Stimulated activated CD8-positive, alpha-beta memory T cell treated with anti-CD3 and anti-CD28 coated beads, Interleukin-12 subunit alpha, Interleukin-12 subunit beta, amount 100 ng/mL, for 24 hours (primary cell): Measurements from ENCODE around the gene PDIA2.

Experiments
- DNase-seq: peaks from one replicate; pipeline ENCODE4 v3.0.0-alpha.2; 2020; ENCODE audit errors: extremely low read depth

PDIA2 gene

GRCh38 chr16:280005-280460, 2.9 kb upstream of the PDIA2 start:
- no peak for DNase-seq

DNA sequence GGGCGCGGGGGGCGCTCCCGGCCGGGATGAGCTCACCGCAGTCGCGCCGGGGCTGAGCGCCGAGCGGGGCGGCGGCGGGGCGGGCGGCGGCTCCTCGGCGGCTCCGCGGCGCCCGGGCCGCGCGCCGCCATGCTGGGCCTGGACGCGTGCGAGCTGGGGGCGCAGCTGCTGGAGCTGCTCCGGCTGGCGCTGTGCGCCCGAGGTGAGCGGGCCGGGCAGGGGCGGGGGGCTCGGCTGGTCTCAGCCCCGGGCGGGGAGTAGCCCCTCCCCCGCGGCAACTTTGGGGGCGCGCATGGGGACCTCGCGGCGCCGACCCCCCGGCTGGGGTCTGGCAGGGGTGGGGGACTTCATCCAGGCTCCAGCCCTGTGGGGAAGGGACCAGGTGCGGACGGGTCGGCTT, 2.4 kb upstream of the PDIA2 start, which contains the start of gene ARHGDIG:
ARHGDIG (plus strand) TSS at position 40 of the 400 bp plus-strand sequence; CDS start at position 130, 90 bp downstream.
- no peak for DNase-seq

- no peak for DNase-seq
Observed at GRCh38 chr16:280991-281659, 1.8 kb upstream of the PDIA2 start.

- no peak for DNase-seq
Observed at GRCh38 chr16:281660-282255, 1.2 kb upstream of the PDIA2 start.

GRCh38 chr16:282491-282890, 473 bp upstream of the PDIA2 start:
- DNase-seq, result no peak

DNA sequence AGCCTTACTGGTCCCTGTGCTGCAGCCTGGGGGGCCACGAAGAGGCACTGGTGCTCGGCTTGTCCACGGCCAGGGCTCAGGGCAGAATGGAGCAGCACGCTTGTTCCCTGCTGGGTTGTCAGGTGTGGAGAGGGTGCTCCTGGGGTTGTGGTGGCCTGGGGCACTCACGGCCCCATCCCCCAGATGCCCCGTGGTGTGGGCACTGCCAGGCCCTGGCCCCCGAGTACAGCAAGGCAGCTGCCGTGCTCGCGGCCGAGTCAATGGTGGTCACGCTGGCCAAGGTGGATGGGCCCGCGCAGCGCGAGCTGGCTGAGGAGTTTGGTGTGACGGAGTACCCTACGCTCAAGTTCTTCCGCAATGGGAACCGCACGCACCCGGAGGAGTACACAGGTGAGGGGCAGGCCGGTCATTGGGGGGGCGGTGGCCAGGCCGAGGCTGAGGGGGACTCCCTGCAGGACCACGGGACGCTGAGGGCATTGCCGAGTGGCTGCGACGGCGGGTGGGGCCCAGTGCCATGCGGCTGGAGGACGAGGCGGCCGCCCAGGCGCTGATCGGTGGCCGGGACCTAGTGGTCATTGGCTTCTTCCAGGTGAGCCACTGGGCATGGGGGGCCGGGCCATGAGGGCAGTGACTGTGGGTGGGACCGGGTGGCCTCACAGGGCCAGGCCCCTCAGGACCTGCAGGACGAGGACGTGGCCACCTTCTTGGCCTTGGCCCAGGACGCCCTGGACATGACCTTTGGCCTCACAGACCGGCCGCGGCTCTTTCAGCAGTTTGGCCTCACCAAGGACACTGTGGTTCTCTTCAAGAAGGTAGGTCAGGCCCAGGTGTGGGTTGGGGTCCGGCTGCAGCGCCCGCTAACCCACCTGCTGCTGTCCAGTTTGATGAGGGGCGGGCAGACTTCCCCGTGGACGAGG, 1.5 kb downstream of the PDIA2 start:
- DNase-seq, result no peak

DNA sequence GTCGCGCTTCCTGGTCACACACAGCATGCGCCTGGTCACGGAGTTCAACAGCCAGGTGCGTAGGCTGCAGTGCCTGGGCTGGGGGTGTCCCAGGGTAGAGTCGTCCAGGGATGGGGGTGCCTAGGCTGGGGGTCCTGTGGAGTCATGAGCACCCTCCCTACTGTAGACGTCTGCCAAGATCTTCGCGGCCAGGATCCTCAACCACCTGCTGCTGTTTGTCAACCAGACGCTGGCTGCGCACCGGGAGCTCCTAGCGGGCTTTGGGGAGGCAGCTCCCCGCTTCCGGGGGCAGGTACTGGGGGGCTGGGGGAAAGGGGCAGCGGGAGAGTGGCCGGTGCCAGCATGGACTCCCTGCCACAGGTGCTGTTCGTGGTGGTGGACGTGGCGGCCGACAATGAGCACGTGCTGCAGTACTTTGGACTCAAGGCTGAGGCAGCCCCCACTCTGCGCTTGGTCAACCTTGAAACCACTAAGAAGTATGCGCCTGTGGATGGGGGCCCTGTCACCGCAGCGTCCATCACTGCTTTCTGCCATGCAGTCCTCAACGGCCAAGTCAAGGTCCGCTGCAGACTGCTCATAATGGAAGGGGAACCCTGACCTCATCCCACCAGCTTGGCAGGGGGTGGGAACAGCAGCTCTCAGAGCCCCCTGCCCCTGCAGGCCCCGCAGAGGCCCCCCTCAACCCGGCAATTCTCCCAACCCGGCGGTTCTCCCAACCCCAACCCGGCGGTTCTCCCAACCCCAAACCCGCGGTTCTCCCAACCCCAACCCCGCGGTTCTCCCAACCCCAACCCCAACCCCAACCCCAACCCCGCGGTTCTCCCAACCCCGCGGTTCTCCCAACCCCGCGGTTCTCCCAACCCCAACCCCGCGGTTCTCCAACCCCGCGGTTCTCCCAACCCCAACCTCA, 2.4 kb downstream of the PDIA2 start:
- no peak for DNase-seq

DNA sequence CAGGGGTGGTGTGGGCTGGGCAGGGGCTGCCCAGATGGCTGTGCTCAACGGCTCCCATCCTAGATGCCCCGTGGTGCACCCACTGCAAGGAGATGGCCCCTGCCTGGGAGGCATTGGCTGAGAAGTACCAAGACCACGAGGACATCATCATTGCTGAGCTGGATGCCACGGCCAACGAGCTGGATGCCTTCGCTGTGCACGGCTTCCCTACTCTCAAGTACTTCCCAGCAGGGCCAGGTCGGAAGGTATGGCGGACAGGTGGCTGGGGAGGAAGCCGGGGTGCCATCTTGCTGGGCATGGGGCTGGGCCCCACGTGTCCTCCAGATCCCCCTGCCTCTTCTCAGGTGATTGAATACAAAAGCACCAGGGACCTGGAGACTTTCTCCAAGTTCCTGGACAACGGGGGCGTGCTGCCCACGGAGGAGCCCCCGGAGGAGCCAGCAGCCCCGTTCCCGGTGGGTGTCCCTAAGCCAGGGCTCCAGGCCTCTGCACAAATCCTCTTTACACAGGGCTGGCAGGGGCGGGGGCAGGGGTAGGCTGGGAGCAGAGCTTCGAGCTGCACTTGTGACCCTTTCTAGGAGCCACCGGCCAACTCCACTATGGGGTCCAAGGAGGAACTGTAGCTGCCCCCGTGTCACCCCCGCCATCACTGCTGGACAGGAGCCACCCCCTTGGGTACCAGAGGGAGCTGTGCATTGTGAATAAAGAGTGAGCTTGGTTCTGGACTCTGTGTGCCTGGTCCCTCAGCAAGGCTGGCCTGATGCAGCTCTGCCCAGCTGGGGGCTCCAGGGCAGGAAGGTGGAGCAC, 3.7 kb downstream of the PDIA2 start:
- DNase-seq, result no peak

- DNase-seq, result no peak
Observed at GRCh38 chr16:287298-287811, 4.4 kb downstream of the PDIA2 start.

DNA sequence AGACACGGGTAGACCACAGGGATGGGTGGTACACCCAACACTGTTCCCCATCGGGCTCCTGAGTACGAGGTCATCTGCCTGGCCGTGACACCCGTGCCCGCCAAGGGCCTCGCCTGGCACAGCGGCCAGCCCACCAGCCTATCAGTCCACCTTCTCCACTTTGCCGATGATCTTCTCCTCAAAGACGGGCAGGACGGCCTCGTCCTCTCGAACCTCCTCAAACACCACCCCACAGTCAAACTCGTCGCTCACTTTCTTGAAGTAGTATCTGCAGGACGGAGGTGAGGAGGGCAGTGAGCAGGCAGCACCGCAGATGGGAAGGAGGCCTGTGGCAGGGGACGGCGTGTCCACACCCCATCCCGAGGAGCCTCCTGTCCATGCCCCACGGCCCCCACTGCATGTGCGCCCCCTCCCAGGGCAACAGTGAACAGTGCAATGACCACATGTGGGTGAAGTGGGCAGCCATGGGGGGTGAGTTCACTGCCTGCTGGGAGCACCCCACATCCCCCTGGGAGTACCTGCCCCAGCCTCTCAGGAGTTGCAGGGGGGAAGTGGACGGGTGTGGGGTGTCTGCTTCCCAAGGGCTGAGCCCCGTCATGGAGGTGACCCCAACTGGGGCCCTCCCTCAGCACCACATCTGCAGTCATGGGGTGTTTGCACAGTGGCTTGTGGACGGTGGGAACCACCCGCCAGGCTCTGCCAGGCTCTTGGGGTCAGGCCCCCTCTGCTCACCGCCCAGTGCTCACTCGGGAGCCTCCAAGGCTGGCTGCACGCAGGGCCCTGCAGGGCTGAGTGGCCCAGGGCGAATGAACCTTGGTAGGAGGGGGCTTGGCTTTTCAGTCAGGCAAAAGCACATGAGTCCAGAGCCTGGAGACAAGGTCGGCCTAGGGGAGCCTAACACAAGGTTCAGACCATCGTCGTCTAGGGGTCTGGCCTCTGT, 5.3 kb downstream of the PDIA2 start:
- no peak for DNase-seq

GRCh38 chr16:289395-289997, 6.5 kb downstream of the PDIA2 start:
- no peak for DNase-seq

DNA sequence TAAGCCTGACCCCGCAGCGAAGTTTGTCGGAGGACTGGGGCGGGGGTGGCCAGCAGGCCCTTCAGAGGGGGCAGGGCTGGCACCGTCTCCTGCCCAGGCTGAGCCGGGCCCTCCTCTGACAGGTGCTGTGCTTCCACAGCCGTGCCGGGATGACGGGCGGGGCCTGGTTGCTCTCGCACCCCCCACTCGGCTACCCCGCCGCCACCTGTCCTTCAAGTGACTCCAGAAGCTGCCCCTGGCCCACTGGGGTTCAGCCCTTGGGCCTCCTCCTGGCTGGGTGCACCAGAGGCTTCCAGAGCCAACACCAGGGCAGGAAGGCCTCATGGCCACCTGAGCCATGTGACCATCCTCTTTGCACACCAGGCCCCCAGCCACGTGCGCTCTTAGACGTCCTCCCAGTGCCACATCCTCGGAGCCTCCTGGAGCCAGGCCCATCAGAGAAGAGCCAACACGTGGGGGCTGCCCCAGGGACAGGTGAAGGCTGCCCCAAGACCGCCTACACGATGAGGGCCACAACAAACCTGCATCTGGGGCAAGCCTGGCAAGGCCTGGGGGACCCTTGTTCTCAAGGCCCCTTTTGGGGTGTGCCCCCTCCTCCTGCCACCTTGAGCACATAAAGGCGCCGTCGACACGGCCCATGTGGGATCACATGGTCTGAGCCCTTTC, 7.2 kb downstream of the PDIA2 start:
- no peak for DNase-seq

GRCh38 chr16:290681-291405, 7.9 kb downstream of the PDIA2 start:
- no peak for DNase-seq

DNA sequence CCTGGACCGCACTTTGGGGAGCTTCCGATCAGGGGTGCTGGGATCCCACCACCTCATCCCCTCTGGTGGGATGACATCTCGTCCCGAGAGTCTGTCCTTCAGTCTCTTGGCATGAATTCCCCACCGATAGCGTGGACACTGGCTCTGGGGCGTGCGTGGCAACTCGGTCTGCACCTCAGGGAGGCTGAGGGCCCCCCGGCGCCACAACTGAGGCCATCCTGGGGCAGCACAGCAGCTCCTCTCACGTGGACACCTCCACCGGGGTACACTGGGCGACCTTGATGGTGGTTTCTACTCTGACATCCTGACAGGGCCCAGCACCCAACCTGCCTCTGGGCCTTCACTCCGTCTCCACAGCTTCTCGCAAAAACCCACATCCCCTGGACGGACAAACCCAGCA, 8.6 kb downstream of the PDIA2 start:
- no peak for DNase-seq

DNA sequence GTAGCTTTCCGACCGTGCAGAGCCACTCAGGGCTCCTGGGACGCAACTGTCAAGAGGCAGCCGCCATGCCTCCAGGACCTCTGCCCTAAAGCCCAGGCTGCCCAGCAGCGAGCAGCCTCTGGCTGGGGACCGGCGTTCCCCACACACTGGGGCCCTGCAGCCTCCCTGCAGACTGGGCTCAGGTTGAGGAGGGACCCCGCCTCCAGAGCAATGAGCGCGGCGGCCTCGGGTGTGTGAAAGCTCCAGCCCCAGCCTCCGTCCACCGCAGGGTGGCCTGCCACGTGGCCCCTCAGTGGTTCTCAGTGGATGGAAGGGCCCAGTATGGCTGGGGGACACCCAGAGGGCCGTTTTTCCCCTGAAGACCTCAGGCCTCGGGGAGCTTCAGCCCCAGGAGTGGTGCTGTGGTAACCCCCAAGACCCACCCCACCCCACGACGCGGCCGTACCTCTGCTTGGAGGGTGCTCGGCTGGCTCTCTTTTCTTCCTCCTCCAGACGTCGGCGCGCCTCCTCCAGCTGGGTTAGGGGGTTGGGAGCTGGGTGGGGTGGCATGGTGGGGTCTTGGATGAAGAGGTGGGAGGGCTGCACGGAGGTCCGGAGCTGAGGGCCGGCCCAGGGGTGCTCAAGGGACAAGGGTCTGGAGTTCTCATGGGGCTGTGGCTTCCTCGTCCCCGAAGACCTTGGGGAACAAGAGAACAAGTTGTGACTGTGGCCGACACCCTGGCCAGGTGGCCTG, 10.2 kb downstream of the PDIA2 start:
- no peak for DNase-seq

DNA sequence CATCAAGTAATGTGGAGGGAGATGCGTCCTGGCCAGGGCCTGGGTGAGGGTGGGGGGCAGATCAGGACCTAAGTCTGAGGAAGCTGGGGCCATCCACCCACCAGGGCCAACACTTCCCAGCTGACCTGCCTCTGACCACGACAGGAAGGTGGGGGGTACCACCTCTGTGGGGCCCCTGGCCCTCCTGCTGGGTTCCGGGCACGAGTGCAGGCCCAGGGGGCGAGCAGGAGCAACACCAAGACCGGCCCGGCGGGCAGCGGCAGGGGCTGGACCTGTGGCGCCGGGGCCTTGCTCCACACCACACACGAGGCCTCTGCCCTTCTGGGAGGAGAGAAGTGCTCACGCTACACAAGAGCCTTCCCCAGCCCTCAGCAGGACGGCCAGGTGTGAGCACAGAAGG, 13.3 kb downstream of the PDIA2 start:
- DNase-seq, result no peak
